OCI-LY7 (cell line): Measurements from ENCODE around the gene PPHLN1. TPM values are rescaled to one million over a fixed set of nuclear protein-coding genes. Genes with fewer than 3 reads are reported as not detected.

ENCODE experiments used
- BruUV-seq: library from RNA; stranded (reverse); fragments of 400-500 nt; replicated peaks from 2 replicates; lab custom pipeline; 2021; lab: Mats Ljungman, UMichigan
- CTCF ChIA-PET: fragments of 300-600 bp; sonication (Branson Sonifier 250); formaldehyde crosslinking; loops from one replicate; lab custom pipeline; 2022; ENCODE audit warnings: antibody characterized with exemption; ENCODE audit not compliant: unreplicated experiment; lab: Charles Lee
- POLR2A ChIA-PET: fragments of 300-600 bp; sonication (Branson Sonifier 250); formaldehyde crosslinking; loops from one replicate; lab custom pipeline; 2022; ENCODE audit warnings: antibody characterized with exemption; lab: Charles Lee
- DNase-seq: peaks from one replicate; pipeline ENCODE4 v3.0.0-alpha.2; 2015; ENCODE audit warnings: low spot score
- H2AFZ ChIP-seq: fragments of 200-600 bp; sonication (generic), shearing (Covaris generic); 2 replicates; pipeline ENCODE4 v1.6.1; 2014; ENCODE audit warnings: mild to moderate bottlenecking, antibody characterized with exemption, low read length, moderate library complexity
- H3K27ac ChIP-seq: fragments of 200-600 bp; sonication (generic); 2 replicates; pipeline ENCODE4 v1.5.1; 2014; ENCODE audit warnings: mixed run types, low read depth, mild to moderate bottlenecking, moderate library complexity, low read length, inconsistent platforms; ENCODE audit not compliant: poor library complexity, severe bottlenecking
- H3K36me3 ChIP-seq: fragments of 200-600 bp; sonication (generic); 2 replicates; pipeline ENCODE4 v1.6.1; 2014; ENCODE audit warnings: mild to moderate bottlenecking, antibody characterized with exemption, low read length, moderate library complexity, mixed read lengths; ENCODE audit not compliant: insufficient read depth
- H3K4me1 ChIP-seq: fragments of 200-600 bp; sonication (generic); 2 replicates; pipeline ENCODE4 v1.5.1; 2014; ENCODE audit warnings: mild to moderate bottlenecking, low read length; ENCODE audit not compliant: insufficient read depth, poor library complexity, severe bottlenecking
- H3K4me2 ChIP-seq: fragments of 200-600 bp; sonication (generic); 2 replicates; pipeline ENCODE4 v1.6.1; 2014; ENCODE audit warnings: mild to moderate bottlenecking, low read length
- H3K4me3 ChIP-seq: fragments of 200-600 bp; sonication (generic); 2 replicates; pipeline ENCODE4 v1.5.1; 2014; ENCODE audit warnings: mild to moderate bottlenecking, low read depth, low read length; ENCODE audit not compliant: poor library complexity, severe bottlenecking
- H3K79me2 ChIP-seq: fragments of 200-600 bp; sonication (generic); 2 replicates; pipeline ENCODE4 v1.6.1; 2016; ENCODE audit warnings: low read depth, mild to moderate bottlenecking, low read length, moderate library complexity, mixed read lengths; ENCODE audit not compliant: insufficient read depth
- H3K9me2 ChIP-seq: fragments of 200-600 bp; sonication (generic); 2 replicates; pipeline ENCODE4 v1.6.1; 2016; ENCODE audit warnings: mild to moderate bottlenecking, low read length, mixed read lengths; ENCODE audit not compliant: insufficient read depth
- H3K9me3 ChIP-seq: fragments of 200-600 bp; sonication (generic); 2 replicates; pipeline ENCODE4 v1.6.1; 2014; ENCODE audit warnings: mild to moderate bottlenecking, mixed run types, low read length, mixed read lengths
- H4K20me1 ChIP-seq: fragments of 200-600 bp; sonication (generic); 2 replicates; pipeline ENCODE4 v1.6.1; 2014; ENCODE audit warnings: mild to moderate bottlenecking, antibody characterized with exemption, low read length, moderate library complexity, mixed read lengths; ENCODE audit not compliant: insufficient read depth
- EZH2phosphoT487 ChIP-seq: fragments of 200-600 bp; sonication (generic); IDR thresholded peaks from 2 replicates; pipeline ENCODE4 v1.6.1; 2018; ENCODE audit warnings: low read depth, borderline replicate concordance, mild to moderate bottlenecking, mixed run types, antibody characterized with exemption, low read length, moderate library complexity, mixed read lengths
- intact Hi-C: fragments of 100-400 bp; cut with micrococcal nuclease; formaldehyde crosslinking; loops from one replicate; pipeline ENCODE4 v1.10.0; 2022; ENCODE audit not compliant: unreplicated experiment
- total RNA-seq, 2 experiments: library from RNA; depleted of rRNA in 1 of 2; stranded (reverse); fragments of >200 nt in 1 of 2; shearing (Covaris generic) in 1 of 2; gene quantifications; 2 replicates each; pipeline ENCODE4 v1.2.3, GENCODE V29; 2014 to 2022
- TF ChIP-seq, protein P1 (sequence below): fragments of 200-600 bp; sonication (generic); conservative IDR thresholded peaks from 2 replicates; pipeline ENCODE4 v1.5.1; 2014; ENCODE audit warnings: mild to moderate bottlenecking, antibody characterized with exemption, low read length, moderate library complexity, mixed read lengths

PPHLN1 gene
- total RNA-seq, 2 experiments from 2014 or later: 95.3 to 97.6 TPM

- Histone ChIP-seq H3K4me1 (no peaks in the 10 kb centered on the region), H3K4me2 (no peak overlapping the region), H4K20me1 (no peaks in the 10 kb centered on the region), H3K4me3 (no peak overlapping the region), H3K9me3 (no peaks in the 10 kb centered on the region), H3K79me2 (no peaks in the 10 kb centered on the region), H3K9me2 (no peaks in the 10 kb centered on the region), H3K27ac (no peak overlapping the region), H3K36me3 (peaks cover 3% of the 10 kb centered on the region; the same call in 1 of the 2 replicates), H2AFZ (no peak overlapping the region)
- intact Hi-C loops: no loop called here
- TF ChIP-seq EZH2phosphoT487: no peak
- CTCF ChIA-PET: no interaction called here
- BruUV-seq: no TSS peak
- DNase-seq: no peak
- POLR2A ChIA-PET: no interaction called here
Measured at GRCh38 chr12:42422785-42423184, 96.8 kb downstream of the PPHLN1 start.

DNA sequence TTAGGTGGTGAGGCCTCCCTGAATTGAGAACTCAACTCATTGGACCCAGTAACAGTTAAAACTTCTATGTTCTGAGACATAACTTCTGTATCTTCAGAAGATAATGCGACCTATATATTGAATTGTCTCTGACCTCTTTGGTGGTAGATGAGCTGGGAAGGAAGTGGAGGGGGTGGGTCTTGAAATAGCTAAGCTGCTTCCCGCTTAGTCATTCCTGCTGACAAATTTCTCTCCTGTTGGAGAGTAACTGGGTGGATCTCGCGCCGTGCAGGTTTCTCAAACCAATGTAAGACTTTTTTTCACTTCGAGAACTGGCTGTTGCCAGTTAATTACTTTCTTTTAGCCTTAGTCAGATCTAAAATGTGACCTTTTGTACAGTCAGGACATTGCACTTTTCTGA, 100.8 kb downstream of the PPHLN1 start:
- no peaks in the 10 kb centered on the region for H3K9me3 ChIP-seq
- CTCF ChIA-PET: no interaction called here
- intact Hi-C loops: no loop called here
- no peak for DNase-seq
- H3K27ac ChIP-seq: no peak overlapping the region
- BruUV-seq: no TSS peak
- H4K20me1 ChIP-seq: no peaks in the 10 kb centered on the region
- H3K4me3 ChIP-seq: no peak overlapping the region
- H3K4me2 ChIP-seq: no peak overlapping the region
- H3K79me2 ChIP-seq: no peaks in the 10 kb centered on the region
- POLR2A ChIA-PET: no interaction called here
- H3K36me3 ChIP-seq: peaks cover 13% of the 10 kb centered on the region
- TF ChIP-seq, protein P1, sequence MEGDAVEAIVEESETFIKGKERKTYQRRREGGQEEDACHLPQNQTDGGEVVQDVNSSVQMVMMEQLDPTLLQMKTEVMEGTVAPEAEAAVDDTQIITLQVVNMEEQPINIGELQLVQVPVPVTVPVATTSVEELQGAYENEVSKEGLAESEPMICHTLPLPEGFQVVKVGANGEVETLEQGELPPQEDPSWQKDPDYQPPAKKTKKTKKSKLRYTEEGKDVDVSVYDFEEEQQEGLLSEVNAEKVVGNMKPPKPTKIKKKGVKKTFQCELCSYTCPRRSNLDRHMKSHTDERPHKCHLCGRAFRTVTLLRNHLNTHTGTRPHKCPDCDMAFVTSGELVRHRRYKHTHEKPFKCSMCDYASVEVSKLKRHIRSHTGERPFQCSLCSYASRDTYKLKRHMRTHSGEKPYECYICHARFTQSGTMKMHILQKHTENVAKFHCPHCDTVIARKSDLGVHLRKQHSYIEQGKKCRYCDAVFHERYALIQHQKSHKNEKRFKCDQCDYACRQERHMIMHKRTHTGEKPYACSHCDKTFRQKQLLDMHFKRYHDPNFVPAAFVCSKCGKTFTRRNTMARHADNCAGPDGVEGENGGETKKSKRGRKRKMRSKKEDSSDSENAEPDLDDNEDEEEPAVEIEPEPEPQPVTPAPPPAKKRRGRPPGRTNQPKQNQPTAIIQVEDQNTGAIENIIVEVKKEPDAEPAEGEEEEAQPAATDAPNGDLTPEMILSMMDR: no peak
- no peak for TF ChIP-seq EZH2phosphoT487
- no peak overlapping the region for H2AFZ ChIP-seq
- H3K4me1 ChIP-seq: no peaks in the 10 kb centered on the region
- H3K9me2 ChIP-seq: no peaks in the 10 kb centered on the region

DNA sequence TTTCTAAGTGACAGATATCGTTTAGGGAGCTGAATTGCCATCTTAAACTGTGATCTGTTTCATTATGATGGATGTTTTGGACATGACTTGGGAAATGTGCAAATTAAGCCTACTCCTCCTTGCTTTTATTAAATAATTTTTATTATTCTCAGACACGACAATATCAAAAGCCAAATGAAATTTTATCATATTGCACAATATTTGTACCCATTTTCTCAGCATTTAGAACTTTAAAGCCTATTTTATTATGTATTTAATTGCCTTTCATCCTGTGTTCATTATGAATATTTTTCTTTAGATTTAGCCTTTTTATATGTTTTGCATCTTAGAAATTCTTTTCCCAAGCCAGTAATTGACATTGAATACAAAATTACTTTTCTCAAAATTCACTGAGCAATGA, 102.9 kb downstream of the PPHLN1 start:
- no peak overlapping the region for H3K4me3 ChIP-seq
- peaks cover 26% of the 10 kb centered on the region for H3K36me3 ChIP-seq
- POLR2A ChIA-PET: interaction anchor here (0.6 to 1.0 kb wide), 3 partner anchors 16 to 379 kb away, joined by 3 to 4 read pairs (median 3); no protein-coding TSS in a partner anchor
- no peaks in the 10 kb centered on the region for H4K20me1 ChIP-seq
- no peak for TF ChIP-seq EZH2phosphoT487
- TF ChIP-seq, protein P1: no peak
- H3K9me2 ChIP-seq: no peaks in the 10 kb centered on the region
- no peak overlapping the region for H3K4me2 ChIP-seq
- CTCF ChIA-PET: no interaction called here
- no peak for DNase-seq
- H3K27ac ChIP-seq: no peak overlapping the region
- no peaks in the 10 kb centered on the region for H3K4me1 ChIP-seq
- H3K79me2 ChIP-seq: no peaks in the 10 kb centered on the region
- intact Hi-C loops: no loop called here
- no peak overlapping the region for H2AFZ ChIP-seq
- H3K9me3 ChIP-seq: no peaks in the 10 kb centered on the region
- no TSS peak for BruUV-seq
